ENCODE measurements around the gene APRT. TPM values are rescaled to one million over a fixed set of nuclear protein-coding genes. Genes with fewer than 3 reads are reported as not detected.

The APRT gene
- total RNA-seq, 2 experiments from 2014 or later: 270 to 272 TPM

GRCh38 chr16:88809676-88810165, 2.0 kb downstream of the APRT start:
- Mint-ChIP-seq H3K36me3 (peaks cover 53% of the 10 kb centered on the region), H3K27me3 (no peaks in the 10 kb centered on the region), H3K9me3 (no peaks in the 10 kb centered on the region), H3K4me3 (peak overlapping the region; percentile 95), H3K27ac (peak overlapping the region; percentile 89), H3K4me1 (ENCODE audit: low read depth) (peaks cover 30% of the 10 kb centered on the region)
- DNase-seq: no peak
- intact Hi-C loops (cut with micrococcal nuclease): loop anchor here (2.0 to 10.0 kb wide), 2 partner anchors 27 to 285 kb away; partner anchors contain the start of gene ACSF3
- POLR2A ChIA-PET: interaction anchor here (0.6 to 6.9 kb wide), 7 partner anchors 10 to 218 kb away, joined by 3 to 81 read pairs (median 10); partner anchors contain the start of genes GALNS, PIEZO1 and TRAPPC2L
- CTCF ChIA-PET: interaction anchor here (1.1 to 5.2 kb wide), 7 partner anchors 10 to 1101 kb away, joined by 3 to 39 read pairs (median 4); partner anchors contain the start of genes GALNS and TRAPPC2L

- no peaks in the 10 kb centered on the region for H3K27me3 Mint-ChIP-seq
- ChIA-PET CTCF (interaction anchor here (1.1 to 5.2 kb wide), 3 partner anchors 49 to 1101 kb away, joined by 4 to 39 read pairs (median 29); partner anchors contain the start of genes GALNS and TRAPPC2L), POLR2A (interaction anchor here (0.6 to 6.9 kb wide), 7 partner anchors 10 to 218 kb away, joined by 3 to 81 read pairs (median 10); partner anchors contain the start of genes GALNS, PIEZO1 and TRAPPC2L)
- no peaks in the 10 kb centered on the region for H3K9me3 Mint-ChIP-seq
- intact Hi-C loops (cut with micrococcal nuclease): no loop called here
- H3K4me1 Mint-ChIP-seq (ENCODE audit: low read depth): peaks cover 30% of the 10 kb centered on the region
- peaks cover 59% of the 10 kb centered on the region for H3K36me3 Mint-ChIP-seq
- peak overlapping the region; percentile 89 for H3K27ac Mint-ChIP-seq
- H3K4me3 Mint-ChIP-seq: peak overlapping the region; percentile 59
- DNase-seq: no peak
Observed at GRCh38 chr16:88809068-88809675, 2.6 kb downstream of the APRT start.

GRCh38 chr16:88807626-88808453, 3.9 kb downstream of the APRT start:
- Mint-ChIP-seq H3K27ac (peak overlapping the region; percentile 45), H3K4me1 (ENCODE audit: low read depth) (peaks cover 30% of the 10 kb centered on the region), H3K9me3 (no peaks in the 10 kb centered on the region), H3K27me3 (no peaks in the 10 kb centered on the region), H3K4me3 (peak overlapping the region; percentile 29), H3K36me3 (peaks cover 60% of the 10 kb centered on the region)
- ChIA-PET POLR2A (interaction anchor here (1.1 to 6.9 kb wide), 2 partner anchors 25 to 175 kb away, joined by 3 to 81 read pairs; partner anchors contain the start of gene PIEZO1), CTCF (no interaction called here)
- DNase-seq: no peak
- intact Hi-C loops (cut with micrococcal nuclease): no loop called here

- H3K36me3 Mint-ChIP-seq: peaks cover 61% of the 10 kb centered on the region
- peak overlapping the region; percentile 33 for H3K27ac Mint-ChIP-seq
- ChIA-PET POLR2A (interaction anchor here (6.9 kb wide), 1 partner anchor 25 kb away, joined by 81 read pairs; the partner anchor contains the start of gene PIEZO1), CTCF (interaction anchor here (0.8 kb wide), 1 partner anchor 27 kb away, joined by 4 read pairs; no protein-coding TSS in a partner anchor)
- H3K9me3 Mint-ChIP-seq: no peaks in the 10 kb centered on the region
- H3K4me1 Mint-ChIP-seq (ENCODE audit: low read depth): peaks cover 26% of the 10 kb centered on the region
- no peak overlapping the region for H3K4me3 Mint-ChIP-seq
- no peak for DNase-seq
- intact Hi-C loops (cut with micrococcal nuclease): no loop called here
- no peaks in the 10 kb centered on the region for H3K27me3 Mint-ChIP-seq
Observed at GRCh38 chr16:88807142-88807625, 4.5 kb downstream of the APRT start.

GRCh38 chr16:88806491-88807111, 5.1 kb downstream of the APRT start:
- CTCF ChIA-PET: interaction anchor here (0.8 kb wide), 1 partner anchor 26 kb away, joined by 4 read pairs; no protein-coding TSS in a partner anchor
- POLR2A ChIA-PET: interaction anchor here (0.6 to 6.9 kb wide), 4 partner anchors 24 to 103 kb away, joined by 3 to 81 read pairs (median 3); partner anchors contain the start of gene PIEZO1

GRCh38 chr16:88805887-88806393, 5.8 kb downstream of the APRT start:
- CTCF ChIA-PET: no interaction called here

More at GRCh38 chr16:88806491-88807111, 5.1 kb downstream of the APRT start:
- Mint-ChIP-seq H3K9me3 (no peaks in the 10 kb centered on the region), H3K27ac (no peak overlapping the region), H3K4me1 (ENCODE audit: low read depth) (peaks cover 29% of the 10 kb centered on the region), H3K27me3 (no peaks in the 10 kb centered on the region), H3K36me3 (peaks cover 61% of the 10 kb centered on the region), H3K4me3 (peak overlapping the region; percentile 37)
- no peak for DNase-seq
- intact Hi-C loops (cut with micrococcal nuclease): no loop called here

GRCh38 chr16:88805340-88805715, 6.4 kb downstream of the APRT start:
- intact Hi-C loops (cut with micrococcal nuclease): no loop called here
- ChIA-PET CTCF (no interaction called here), POLR2A (interaction anchor here (0.6 kb wide), 2 partner anchors 22 to 180 kb away, joined by 3 read pairs; no protein-coding TSS in a partner anchor)
- no peaks in the 10 kb centered on the region for H3K27me3 Mint-ChIP-seq
- peaks cover 54% of the 10 kb centered on the region for H3K36me3 Mint-ChIP-seq
- H3K4me3 Mint-ChIP-seq: peak overlapping the region; percentile 80
- no peaks in the 10 kb centered on the region for H3K9me3 Mint-ChIP-seq
- H3K27ac Mint-ChIP-seq: no peak overlapping the region
- no peak for DNase-seq
- H3K4me1 Mint-ChIP-seq (ENCODE audit: low read depth): peaks cover 39% of the 10 kb centered on the region

More at GRCh38 chr16:88805887-88806393, 5.8 kb downstream of the APRT start:
- intact Hi-C loops (cut with micrococcal nuclease): no loop called here
- Mint-ChIP-seq H3K27me3 (no peaks in the 10 kb centered on the region), H3K4me3 (peak overlapping the region; percentile 37), H3K9me3 (no peaks in the 10 kb centered on the region), H3K36me3 (peaks cover 60% of the 10 kb centered on the region), H3K27ac (no peak overlapping the region), H3K4me1 (ENCODE audit: low read depth) (peaks cover 33% of the 10 kb centered on the region)
- no peak for DNase-seq
- POLR2A ChIA-PET: interaction anchor here (0.6 to 1.2 kb wide), 4 partner anchors 22 to 102 kb away, joined by 3 read pairs; no protein-coding TSS in a partner anchor

GRCh38 chr16:88804552-88805339, 7.0 kb downstream of the APRT start:
- H3K9me3 Mint-ChIP-seq: no peaks in the 10 kb centered on the region
- ChIA-PET CTCF (interaction anchor here (0.8 to 1.2 kb wide), 2 partner anchors 14 to 67 kb away, joined by 3 read pairs; no protein-coding TSS in a partner anchor), POLR2A (interaction anchor here (0.6 kb wide), 1 partner anchor 180 kb away, joined by 3 read pairs; no protein-coding TSS in a partner anchor)
- intact Hi-C loops (cut with micrococcal nuclease): loop anchor here (5.0 kb wide), 1 partner anchor 97 kb away; the partner anchor contains the start of genes CTU2 and RNF166
- H3K27ac Mint-ChIP-seq: peak overlapping the region; percentile 54
- H3K4me1 Mint-ChIP-seq (ENCODE audit: low read depth): peaks cover 36% of the 10 kb centered on the region
- peak overlapping the region; percentile 80 for H3K4me3 Mint-ChIP-seq
- peak; percentile 63 for DNase-seq
- H3K27me3 Mint-ChIP-seq: no peaks in the 10 kb centered on the region
- peaks cover 49% of the 10 kb centered on the region for H3K36me3 Mint-ChIP-seq

GRCh38 chr16:88804173-88804551, 7.6 kb downstream of the APRT start:
- peaks cover 44% of the 10 kb centered on the region for H3K36me3 Mint-ChIP-seq
- ChIA-PET POLR2A (no interaction called here), CTCF (interaction anchor here (0.8 to 1.2 kb wide), 2 partner anchors 15 to 67 kb away, joined by 3 read pairs; no protein-coding TSS in a partner anchor)
- peak overlapping the region; percentile 80 for H3K4me3 Mint-ChIP-seq
- H3K4me1 Mint-ChIP-seq (ENCODE audit: low read depth): peaks cover 31% of the 10 kb centered on the region
- H3K27ac Mint-ChIP-seq: peak overlapping the region; percentile 54
- no peaks in the 10 kb centered on the region for H3K27me3 Mint-ChIP-seq
- H3K9me3 Mint-ChIP-seq: no peaks in the 10 kb centered on the region
- intact Hi-C loops (cut with micrococcal nuclease): loop anchor here (5.0 kb wide), 1 partner anchor 97 kb away; the partner anchor contains the start of genes CTU2 and RNF166
- no peak for DNase-seq
